HepG2 (cell line): Measurements from ENCODE around the gene CSN2. TPM values are rescaled to one million over a fixed set of nuclear protein-coding genes. Genes with fewer than 3 reads are reported as not detected.

Experiments
- ATAC-seq: fragments of 200-7000 bp; cut with Tn5 transposase; 3 replicates; pipeline ENCODE4 v1.9.1; 2020; ENCODE audit warnings: mild to moderate bottlenecking, moderate library complexity
- BruUV-seq: library from RNA; stranded (reverse); fragments of 400-500 nt; replicated peaks from 2 replicates; lab custom pipeline; 2021; lab: Mats Ljungman, UMichigan
- CTCF ChIA-PET: fragments of 300-600 bp; formaldehyde crosslinking; extraction: SDS; loops from one replicate; lab custom pipeline; 2021; ENCODE audit warnings: low total read pairs, inconsistent platforms, low intra/inter-chr PET ratio; lab: Yijun Ruan, JAX
- POLR2A ChIA-PET: fragments of 350-600 bp; sonication (Branson Sonifier 250); formaldehyde crosslinking; loops from one replicate; lab custom pipeline; 2020; ENCODE audit warnings: antibody characterized with exemption, inconsistent platforms; lab: Yijun Ruan, JAX
- DNase-seq: peaks from one replicate; pipeline ENCODE4 v3.0.0-alpha.2; 2015; ENCODE audit warnings: low spot score
- FAIRE-seq: peaks from 3 replicates; lab custom pipeline; 2011; peaks lifted over from hg19 to GRCh38; lab: Jason Lieb, UNC
- H2AFZ ChIP-seq: one replicate; pipeline ENCODE4 v1.6.1; 2011; ENCODE audit warnings: low read length, inconsistent platforms
- H3K27ac ChIP-seq: fragments of 300-600 bp; 3 replicates; pipeline ENCODE4 v1.8.0; 2011; ENCODE audit warnings: mixed run types, mild to moderate bottlenecking, mixed read lengths, low read length, inconsistent platforms; ENCODE audit not compliant: insufficient read depth; ENCODE audit errors: extremely low read length
- H3K27me3 ChIP-seq, 2 experiments: fragments of 200-600 bp in 1 of 2; 2 replicates in 1 of 2; 3 replicates in 1 of 2; pipeline versions ENCODE4 v1.6.0 to v1.8.0; 2011; ENCODE audit warnings: low read length in 2 of 2, mild to moderate bottlenecking in 2 of 2, moderate library complexity in 2 of 2, inconsistent platforms in 1 of 2; ENCODE audit not compliant: insufficient read depth in 2 of 2, control insufficient read depth in 1 of 2
- H3K36me3 ChIP-seq, 2 experiments: fragments of 200-600 bp in 1 of 2; replicated peaks in 1 of 2; 2 replicates in 1 of 2; 3 replicates in 1 of 2; pipeline versions ENCODE4 v1.5.1 to v1.8.0; 2011; ENCODE audit warnings: low read length in 2 of 2, inconsistent platforms in 1 of 2; ENCODE audit not compliant: insufficient read depth in 2 of 2, control insufficient read depth in 1 of 2
- H3K4me1 ChIP-seq: 2 replicates; pipeline ENCODE4 v1.5.1; 2012; ENCODE audit warnings: low read length, inconsistent platforms; ENCODE audit not compliant: insufficient read depth
- H3K4me2 ChIP-seq: 2 replicates; pipeline ENCODE4 v1.6.0; 2011; ENCODE audit warnings: low read depth, low read length, inconsistent platforms
- H3K4me3 ChIP-seq, 3 experiments: fragments of 200-600 bp in 1 of 3; sonication (generic), shearing (Covaris generic) in 1 of 3; replicated peaks in 1 of 3; 2 replicates each; pipeline ENCODE4 v1.5.1; 2011 to 2016; ENCODE audit warnings: low read length in 3 of 3, inconsistent platforms in 2 of 3, low read depth in 2 of 3, mild to moderate bottlenecking in 2 of 3, control low read depth in 1 of 3, mixed read lengths in 1 of 3; ENCODE audit not compliant: insufficient read depth in 1 of 3
- H3K79me2 ChIP-seq: one replicate; pipeline ENCODE4 v1.6.1; 2011; ENCODE audit warnings: low read length, inconsistent platforms; ENCODE audit not compliant: insufficient read depth
- H3K9ac ChIP-seq: 2 replicates; pipeline ENCODE4 v1.6.0; 2011; ENCODE audit warnings: mild to moderate bottlenecking, low read depth, low read length, inconsistent platforms; ENCODE audit not compliant: insufficient read depth
- H3K9me3 ChIP-seq: 2 replicates; pipeline ENCODE4 v1.5.1; 2012; ENCODE audit warnings: mild to moderate bottlenecking, low read length
- H4K20me1 ChIP-seq: 2 replicates; pipeline ENCODE4 v1.6.0; 2011; ENCODE audit warnings: inconsistent platforms, mild to moderate bottlenecking, low read length, moderate library complexity; ENCODE audit not compliant: insufficient read depth
- BCL6 ChIP-seq: IDR thresholded peaks from 2 replicates; pipeline ENCODE4 v1.6.1; 2016; ENCODE audit warnings: missing genetic modification reagents, missing compliant biosample characterization
- CEBPG ChIP-seq: IDR thresholded peaks from 2 replicates; pipeline ENCODE4 v1.6.1; 2016
- CREM ChIP-seq, 2 experiments: sonication (generic) in 1 of 2; formaldehyde crosslinking in 1 of 2; IDR thresholded peaks; 2 replicates each; pipeline versions ENCODE4 v1.4.0 to v1.6.1; 2016 to 2020; ENCODE audit warnings: antibody characterized with exemption in 1 of 2, mild to moderate bottlenecking in 1 of 2, missing genetic modification reagents in 1 of 2
- EP300 ChIP-seq, 3 experiments: sonication (generic) in 1 of 3; formaldehyde crosslinking in 1 of 3; IDR thresholded peaks; 2 replicates each; pipeline versions ENCODE4 v1.5.1 to v1.6.1; 2011 to 2020; ENCODE audit warnings: low read depth in 2 of 3, low read length in 2 of 3, borderline replicate concordance in 1 of 3, improper control_type of control experiment in 1 of 3, mild to moderate bottlenecking in 1 of 3, missing genetic modification reagents in 1 of 3, moderate library complexity in 1 of 3
- GATAD2A ChIP-seq: IDR thresholded peaks from 2 replicates; pipeline ENCODE4 v1.6.1; 2016
- HNF4A ChIP-seq: sonication (generic); formaldehyde crosslinking; IDR thresholded peaks from 2 replicates; pipeline ENCODE4 v1.4.0; 2020; ENCODE audit warnings: missing genetic modification reagents
- HOXA9 ChIP-seq: sonication (generic); formaldehyde crosslinking; IDR thresholded peaks from 2 replicates; pipeline ENCODE4 v1.8.1; 2022; ENCODE audit warnings: missing genetic modification reagents, mild to moderate bottlenecking, moderate library complexity, borderline replicate concordance
- RFX3 ChIP-seq: IDR thresholded peaks from 2 replicates; pipeline ENCODE4 v1.6.1; 2016; ENCODE audit warnings: missing biosample characterization, missing genetic modification reagents
- SOX13 ChIP-seq, 3 experiments: fragments of 450-650 bp in 1 of 3; sonication (generic) in 1 of 3; formaldehyde crosslinking in 1 of 3; IDR thresholded peaks in 2 of 3; conservative IDR thresholded peaks in 1 of 3; 2 replicates each; pipeline versions ENCODE4 v1.5.0 to v1.6.1; 2016 to 2020; ENCODE audit warnings: antibody characterized with exemption in 1 of 3, mild to moderate bottlenecking in 1 of 3, missing compliant biosample characterization in 1 of 3, missing genetic modification reagents in 1 of 3, moderate library complexity in 1 of 3
- ZFP62 ChIP-seq: sonication (generic); formaldehyde crosslinking; IDR thresholded peaks from 2 replicates; pipeline ENCODE4 v1.4.0; 2020; ENCODE audit warnings: missing genetic modification reagents
- ZNF3 ChIP-seq: IDR thresholded peaks from 2 replicates; pipeline ENCODE4 v1.7.0; 2017; ENCODE audit warnings: inconsistent platforms
- ZNF644 ChIP-seq: IDR thresholded peaks from 2 replicates; pipeline ENCODE4 v1.6.1; 2016; ENCODE audit warnings: low read depth
- WGBS: methylation state at CpG from one replicate; pipeline ENCODE4 v1.1.6; 2017; ENCODE audit warnings: low lambda C conversion rate; 5-methylcytosine and 5-hydroxymethylcytosine counted together
- in situ Hi-C: cut with HindIII; loops from 2 replicates; pipeline ENCODE4 v1.10.0; 2017; ENCODE audit warnings: low pct_unique_long_range_greater_than_20kb; ENCODE audit not compliant: extremely low pct_ligation_motif_present
- intact Hi-C: fragments of 100-400 bp; cut with micrococcal nuclease; formaldehyde crosslinking; loops from one replicate; pipeline ENCODE4 v1.10.0; 2022; ENCODE audit not compliant: unreplicated experiment
- polyA plus RNA-seq, 8 experiments: library from polyadenylated mRNA; depleted of rRNA in 3 of 8; stranded (reverse) in 7 of 8; unstranded in 1 of 8; fragments of >200 nt; fragmentation: Illumina TruSeq in 4 of 8; extraction: Trizol in 4 of 8; gene quantifications; 2 replicates each; pipeline versions ENCODE4 v1.2.1 to v1.2.3, GENCODE V29; 2011 to 2016; ENCODE audit warnings: low read depth in 4 of 8, missing spikeins in 1 of 8, mixed read lengths in 1 of 8; ENCODE audit not compliant: insufficient read depth in 1 of 8
- total RNA-seq, 5 experiments: library from RNA; depleted of rRNA; stranded (reverse); fragments of >200 nt; fragmentation: Illumina TruSeq; extraction: Trizol; gene quantifications; 2 replicates each; pipeline ENCODE4 v1.2.3, GENCODE V29; 2016; ENCODE audit warnings: low read depth in 1 of 5
- TF ChIP-seq, protein P1 (sequence below): sonication (generic); formaldehyde crosslinking; IDR thresholded peaks from 2 replicates; pipeline ENCODE4 v1.9.0; 2021; ENCODE audit warnings: missing genetic modification reagents, mild to moderate bottlenecking, borderline replicate concordance
- TF ChIP-seq, protein P2 (sequence below), 2 experiments: fragments of 450-650 bp in 1 of 2; sonication (generic) in 1 of 2; formaldehyde crosslinking; IDR thresholded peaks; 2 replicates each; pipeline versions ENCODE4 v1.5.0 to v1.8.0; 2020 to 2022; ENCODE audit warnings: mild to moderate bottlenecking in 1 of 2, missing genetic modification reagents in 1 of 2
- TF ChIP-seq, protein P3 (sequence below): IDR thresholded peaks from 2 replicates; pipeline ENCODE4 v1.4.0; 2020; ENCODE audit warnings: mild to moderate bottlenecking, missing genetic modification reagents
- TF ChIP-seq, protein P4 (sequence below): sonication (generic); formaldehyde crosslinking; IDR thresholded peaks from 2 replicates; pipeline ENCODE4 v1.8.0; 2022; ENCODE audit warnings: missing genetic modification reagents, low read depth, mild to moderate bottlenecking, borderline replicate concordance

Gene CSN2
- total and polyA plus RNA-seq, 2 of the 13 experiments (the other 11 are each of a cell fraction or from before 2014, with no cell fraction given) = 0.15 TPM; not detected in 1

DNA sequence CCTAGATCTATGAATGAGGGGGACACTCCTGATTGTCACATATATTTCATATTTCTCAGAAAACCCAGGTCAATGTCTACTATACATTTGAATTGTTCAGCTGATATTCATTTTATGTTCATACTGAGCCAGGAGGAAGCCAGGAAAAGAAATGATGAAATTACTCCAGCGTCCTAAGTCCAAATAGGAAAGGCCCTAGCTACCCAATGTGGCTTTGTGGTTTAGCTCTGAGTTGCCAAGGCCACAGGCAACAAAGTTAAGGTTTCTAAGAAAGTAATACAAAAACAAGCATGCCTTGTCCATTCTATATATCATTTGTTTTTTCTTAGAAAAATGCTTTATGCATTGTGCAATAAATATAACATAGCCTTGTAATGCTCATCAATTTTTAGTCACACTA, 4.5 kb upstream of the CSN2 start:
- FAIRE-seq (peak; percentile 28), ATAC-seq (peak; percentile 94), DNase-seq (peak; percentile 63)
- Histone ChIP-seq H3K4me3 (no peak overlapping the region), H4K20me1 (no peaks in the 10 kb centered on the region), H3K9ac (no peak overlapping the region), H2AFZ (no peak overlapping the region), H3K27ac (peak overlapping the region; percentile 19), H3K4me2 (no peak overlapping the region), H3K9me3 (no peaks in the 10 kb centered on the region), H3K79me2 (no peaks in the 10 kb centered on the region), H3K36me3 (no peaks in the 10 kb centered on the region), H3K4me1 (peaks cover 14% of the 10 kb centered on the region), H3K27me3 (no peaks in the 10 kb centered on the region; a peak in 1 of 5 replicates)
- POLR2A ChIA-PET = no interaction called here
- intact Hi-C loops (loop anchor here (1.0 kb wide), 1 partner anchor 213 kb away; no protein-coding TSS in a partner anchor), in situ Hi-C loops (no loop called here)
- WGBS = 16% methylated on average over 1 of the region's 1 CpG
- CTCF ChIA-PET = no interaction called here
- BruUV-seq = no TSS peak
- peak; percentile 59; the same call in 1 of the 2 replicates for TF ChIP-seq RFX3
- peak; percentile 85 for TF ChIP-seq HNF4A
- TF ChIP-seq ZFP62 (CRISPR knock-in tag) = no peak
- TF ChIP-seq, protein P1, sequence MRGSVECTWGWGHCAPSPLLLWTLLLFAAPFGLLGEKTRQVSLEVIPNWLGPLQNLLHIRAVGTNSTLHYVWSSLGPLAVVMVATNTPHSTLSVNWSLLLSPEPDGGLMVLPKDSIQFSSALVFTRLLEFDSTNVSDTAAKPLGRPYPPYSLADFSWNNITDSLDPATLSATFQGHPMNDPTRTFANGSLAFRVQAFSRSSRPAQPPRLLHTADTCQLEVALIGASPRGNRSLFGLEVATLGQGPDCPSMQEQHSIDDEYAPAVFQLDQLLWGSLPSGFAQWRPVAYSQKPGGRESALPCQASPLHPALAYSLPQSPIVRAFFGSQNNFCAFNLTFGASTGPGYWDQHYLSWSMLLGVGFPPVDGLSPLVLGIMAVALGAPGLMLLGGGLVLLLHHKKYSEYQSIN (CRISPR knock-in tag) = no peak
- no peak for TF ChIP-seq SOX13 (IDR thresholded peaks at IDR 0.05)
- TF ChIP-seq SOX13 (CRISPR knock-in tag; conservative IDR thresholded peaks at IDR 0.05 in 1 of 2, IDR thresholded peaks at IDR 0.05 in 1 of 2) = 0 out of 4 replicates have a peak, but pooled peaks of 1 of the 2 experiments have one; percentile 30
- TF ChIP-seq, protein P2, sequence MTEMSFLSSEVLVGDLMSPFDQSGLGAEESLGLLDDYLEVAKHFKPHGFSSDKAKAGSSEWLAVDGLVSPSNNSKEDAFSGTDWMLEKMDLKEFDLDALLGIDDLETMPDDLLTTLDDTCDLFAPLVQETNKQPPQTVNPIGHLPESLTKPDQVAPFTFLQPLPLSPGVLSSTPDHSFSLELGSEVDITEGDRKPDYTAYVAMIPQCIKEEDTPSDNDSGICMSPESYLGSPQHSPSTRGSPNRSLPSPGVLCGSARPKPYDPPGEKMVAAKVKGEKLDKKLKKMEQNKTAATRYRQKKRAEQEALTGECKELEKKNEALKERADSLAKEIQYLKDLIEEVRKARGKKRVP (CRISPR knock-in tag; IDR thresholded peaks at IDR 0.05) = peak in 1 of 2 experiments; percentile 40; a peak in 1 of 4 replicates
- TF ChIP-seq, protein P3, sequence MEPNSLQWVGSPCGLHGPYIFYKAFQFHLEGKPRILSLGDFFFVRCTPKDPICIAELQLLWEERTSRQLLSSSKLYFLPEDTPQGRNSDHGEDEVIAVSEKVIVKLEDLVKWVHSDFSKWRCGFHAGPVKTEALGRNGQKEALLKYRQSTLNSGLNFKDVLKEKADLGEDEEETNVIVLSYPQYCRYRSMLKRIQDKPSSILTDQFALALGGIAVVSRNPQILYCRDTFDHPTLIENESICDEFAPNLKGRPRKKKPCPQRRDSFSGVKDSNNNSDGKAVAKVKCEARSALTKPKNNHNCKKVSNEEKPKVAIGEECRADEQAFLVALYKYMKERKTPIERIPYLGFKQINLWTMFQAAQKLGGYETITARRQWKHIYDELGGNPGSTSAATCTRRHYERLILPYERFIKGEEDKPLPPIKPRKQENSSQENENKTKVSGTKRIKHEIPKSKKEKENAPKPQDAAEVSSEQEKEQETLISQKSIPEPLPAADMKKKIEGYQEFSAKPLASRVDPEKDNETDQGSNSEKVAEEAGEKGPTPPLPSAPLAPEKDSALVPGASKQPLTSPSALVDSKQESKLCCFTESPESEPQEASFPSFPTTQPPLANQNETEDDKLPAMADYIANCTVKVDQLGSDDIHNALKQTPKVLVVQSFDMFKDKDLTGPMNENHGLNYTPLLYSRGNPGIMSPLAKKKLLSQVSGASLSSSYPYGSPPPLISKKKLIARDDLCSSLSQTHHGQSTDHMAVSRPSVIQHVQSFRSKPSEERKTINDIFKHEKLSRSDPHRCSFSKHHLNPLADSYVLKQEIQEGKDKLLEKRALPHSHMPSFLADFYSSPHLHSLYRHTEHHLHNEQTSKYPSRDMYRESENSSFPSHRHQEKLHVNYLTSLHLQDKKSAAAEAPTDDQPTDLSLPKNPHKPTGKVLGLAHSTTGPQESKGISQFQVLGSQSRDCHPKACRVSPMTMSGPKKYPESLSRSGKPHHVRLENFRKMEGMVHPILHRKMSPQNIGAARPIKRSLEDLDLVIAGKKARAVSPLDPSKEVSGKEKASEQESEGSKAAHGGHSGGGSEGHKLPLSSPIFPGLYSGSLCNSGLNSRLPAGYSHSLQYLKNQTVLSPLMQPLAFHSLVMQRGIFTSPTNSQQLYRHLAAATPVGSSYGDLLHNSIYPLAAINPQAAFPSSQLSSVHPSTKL (CRISPR knock-in tag) = peak; percentile 60; the same call in 1 of the 2 replicates
- TF ChIP-seq HOXA9 (CRISPR knock-in tag) = no peak
- TF ChIP-seq BCL6 (CRISPR knock-in tag) = peak; percentile 87
- TF ChIP-seq EP300 (IDR thresholded peaks at IDR 0.05; ENCODE audit: low read depth in 2 of 2, low read length in 2 of 2) = peak; percentile 22 to 45; a peak in 2 of 4 replicates
- no peak for TF ChIP-seq EP300 (CRISPR knock-in tag; IDR thresholded peaks at IDR 0.05; ENCODE audit: borderline replicate concordance)
- 0 out of 2 replicates have a peak, but pooled peaks have one; percentile 26 for TF ChIP-seq ZNF3
- TF ChIP-seq CREM (IDR thresholded peaks at IDR 0.05) = 0 out of 2 replicates have a peak, but pooled peaks have one; percentile 13
- TF ChIP-seq CREM (CRISPR knock-in tag; IDR thresholded peaks at IDR 0.05) = no peak
- peak; percentile 44; the same call in 1 of the 2 replicates for TF ChIP-seq GATAD2A (CRISPR knock-in tag)
- TF ChIP-seq ZNF644 (CRISPR knock-in tag) = peak; percentile 77
- TF ChIP-seq, protein P4, sequence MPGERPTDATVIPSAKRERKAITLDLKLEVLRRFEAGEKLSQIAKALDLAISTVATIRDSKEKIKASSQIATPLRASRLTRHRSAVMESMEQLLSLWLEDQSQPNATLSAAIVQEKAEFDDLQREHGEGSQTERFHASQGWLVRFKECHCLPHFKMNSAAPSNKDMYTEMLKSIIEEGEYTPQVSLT = no peak
- TF ChIP-seq CEBPG = peak; percentile 70
